ENCODE results near the gene IGSF21.

Gene IGSF21

DNA sequence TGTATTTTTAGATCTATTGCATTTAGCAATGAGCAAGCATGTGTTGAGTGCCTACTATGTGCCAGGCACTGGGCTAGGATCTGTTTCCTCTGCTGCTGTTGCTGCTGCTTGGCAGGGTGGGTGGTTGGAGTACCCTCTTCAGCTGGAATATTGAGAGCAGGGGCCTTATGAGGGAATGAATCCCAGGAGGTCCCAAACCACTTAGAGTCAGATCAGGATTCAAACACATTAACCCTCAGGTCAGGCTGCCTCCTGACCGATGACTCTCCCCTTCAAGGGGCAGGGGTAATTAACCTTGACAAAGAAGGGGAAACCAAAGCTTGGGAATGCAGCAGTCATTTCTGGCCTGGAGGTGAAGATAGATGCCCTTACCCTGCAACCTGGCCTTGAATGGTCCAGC lies 138.0 kb downstream of the IGSF21 start:
- Histone ChIP-seq H3K27ac (no peak overlapping the region), H3K27me3 (no peaks in the 10 kb centered on the region), H3K4me3 (no peak overlapping the region), H3K9ac (no peak overlapping the region), H3K4me2 (no peak overlapping the region), H4K20me1 (no peaks in the 10 kb centered on the region; the same call in 1 of the 2 replicates), H3K9me3 (no peaks in the 10 kb centered on the region), H3K4me1 (no peaks in the 10 kb centered on the region), H3K36me3 (no peaks in the 10 kb centered on the region)
- no peak for TF ChIP-seq Cebpa-rat (IDR thresholded peaks at IDR 0.05)

DNA sequence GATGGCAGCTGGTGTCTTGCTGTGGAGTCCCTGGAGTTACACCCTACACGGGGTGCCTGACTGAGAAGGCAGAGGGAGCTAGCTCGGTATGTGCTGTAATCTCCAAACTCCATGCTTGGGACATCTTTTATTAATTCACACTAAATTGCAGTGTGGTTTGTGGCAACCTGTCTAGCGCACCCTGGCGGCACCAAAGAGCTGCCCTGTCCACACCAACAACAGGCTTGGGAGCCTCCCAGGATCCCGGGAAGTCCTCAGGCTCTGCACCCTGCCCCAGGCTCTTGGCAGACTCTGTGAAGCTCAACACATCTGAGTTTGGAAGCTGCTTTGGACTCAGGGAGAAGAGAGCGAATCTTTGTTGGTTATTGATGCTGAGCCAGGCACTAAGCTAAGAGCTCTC lies 138.9 kb downstream of the IGSF21 start:
- Histone ChIP-seq H3K4me1 (no peaks in the 10 kb centered on the region), H3K36me3 (no peaks in the 10 kb centered on the region), H3K4me2 (no peak overlapping the region), H4K20me1 (no peaks in the 10 kb centered on the region; the same call in 1 of the 2 replicates), H3K9me3 (no peaks in the 10 kb centered on the region), H3K27ac (no peak overlapping the region), H3K9ac (no peak overlapping the region), H3K4me3 (no peak overlapping the region), H3K27me3 (no peaks in the 10 kb centered on the region)
- TF ChIP-seq Cebpa-rat (IDR thresholded peaks at IDR 0.05) = no peak

GRCh38 chr1:18247151-18247550 lies 139.6 kb downstream of the IGSF21 start:
- Histone ChIP-seq H3K9ac (no peak overlapping the region), H3K4me3 (no peak overlapping the region), H3K27me3 (no peaks in the 10 kb centered on the region), H3K27ac (no peak overlapping the region), H3K4me1 (no peaks in the 10 kb centered on the region), H3K9me3 (no peaks in the 10 kb centered on the region), H4K20me1 (no peaks in the 10 kb centered on the region; the same call in 1 of the 2 replicates), H3K4me2 (no peak overlapping the region), H3K36me3 (no peaks in the 10 kb centered on the region)
- no peak for TF ChIP-seq Cebpa-rat (IDR thresholded peaks at IDR 0.05)

DNA sequence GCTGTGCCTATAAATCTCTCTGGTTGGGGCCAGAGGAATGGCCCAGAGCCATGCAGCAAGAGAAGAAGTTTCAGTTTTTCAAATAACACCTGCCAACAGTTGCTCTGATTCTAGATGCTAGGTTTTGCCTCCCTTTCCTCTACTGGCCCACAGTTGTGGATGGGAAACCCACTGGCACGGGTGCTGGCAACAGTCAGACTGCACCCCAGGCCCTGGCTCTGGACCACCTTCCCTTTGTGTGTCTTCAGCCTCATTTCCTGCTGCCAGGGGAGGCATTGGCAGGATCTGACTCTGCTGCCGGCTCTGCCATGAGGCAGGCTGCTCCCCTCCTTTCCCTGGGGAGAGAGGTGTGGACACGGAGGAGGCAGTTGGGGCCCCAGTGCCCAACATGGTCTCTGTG lies 142.0 kb downstream of the IGSF21 start:
- H3K4me2 ChIP-seq = no peak overlapping the region
- H3K9me3 ChIP-seq = no peaks in the 10 kb centered on the region
- H4K20me1 ChIP-seq = no peaks in the 10 kb centered on the region; the same call in 1 of the 2 replicates

DNA sequence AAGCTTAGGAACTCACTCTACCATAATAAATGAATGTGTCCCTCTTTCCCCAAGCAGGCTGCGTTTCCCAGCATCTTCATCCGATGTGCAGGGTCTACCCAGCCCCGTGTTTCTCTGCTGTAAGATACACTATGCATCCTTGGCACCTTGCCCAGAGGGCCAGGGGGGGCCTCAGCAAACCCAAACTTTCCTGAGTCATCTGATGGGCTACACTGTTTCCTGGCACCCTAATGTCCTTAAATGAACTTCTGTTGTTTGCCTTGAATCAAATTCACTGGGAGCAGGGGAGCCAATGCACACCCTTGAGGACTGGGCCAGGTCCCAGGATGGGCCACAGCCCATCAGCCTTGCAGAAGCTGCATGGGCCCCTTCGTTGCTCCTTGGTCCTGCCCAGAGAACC lies 145.5 kb downstream of the IGSF21 start:
- Histone ChIP-seq H3K4me2 (no peak overlapping the region), H3K9ac (no peak overlapping the region), H3K36me3 (no peaks in the 10 kb centered on the region), H3K27ac (no peak overlapping the region), H4K20me1 (peaks cover 13% of the 10 kb centered on the region; the same call in 1 of the 2 replicates), H3K9me3 (no peaks in the 10 kb centered on the region), H3K4me3 (no peak overlapping the region), H3K4me1 (no peaks in the 10 kb centered on the region), H3K27me3 (no peaks in the 10 kb centered on the region)
- TF ChIP-seq Cebpa-rat (IDR thresholded peaks at IDR 0.05) = no peak

More for the DNA sequence above, 142.0 kb downstream of the IGSF21 start:
- Histone ChIP-seq H3K27ac (no peak overlapping the region), H3K4me3 (no peak overlapping the region), H3K4me1 (no peaks in the 10 kb centered on the region), H3K27me3 (no peaks in the 10 kb centered on the region), H3K36me3 (no peaks in the 10 kb centered on the region), H3K9ac (no peak overlapping the region)
- TF ChIP-seq Cebpa-rat (IDR thresholded peaks at IDR 0.05) = no peak

GRCh38 chr1:18256282-18257235 lies 149.0 kb downstream of the IGSF21 start:
- Histone ChIP-seq H4K20me1 (peaks cover 17% of the 10 kb centered on the region; the same call in 1 of the 2 replicates), H3K27ac (no peak overlapping the region), H3K9me3 (no peaks in the 10 kb centered on the region), H3K4me1 (no peaks in the 10 kb centered on the region), H3K27me3 (no peaks in the 10 kb centered on the region), H3K4me2 (no peak overlapping the region), H3K4me3 (no peak overlapping the region), H3K9ac (no peak overlapping the region), H3K36me3 (no peaks in the 10 kb centered on the region)
- TF ChIP-seq Cebpa-rat (IDR thresholded peaks at IDR 0.05) = no peak

DNA sequence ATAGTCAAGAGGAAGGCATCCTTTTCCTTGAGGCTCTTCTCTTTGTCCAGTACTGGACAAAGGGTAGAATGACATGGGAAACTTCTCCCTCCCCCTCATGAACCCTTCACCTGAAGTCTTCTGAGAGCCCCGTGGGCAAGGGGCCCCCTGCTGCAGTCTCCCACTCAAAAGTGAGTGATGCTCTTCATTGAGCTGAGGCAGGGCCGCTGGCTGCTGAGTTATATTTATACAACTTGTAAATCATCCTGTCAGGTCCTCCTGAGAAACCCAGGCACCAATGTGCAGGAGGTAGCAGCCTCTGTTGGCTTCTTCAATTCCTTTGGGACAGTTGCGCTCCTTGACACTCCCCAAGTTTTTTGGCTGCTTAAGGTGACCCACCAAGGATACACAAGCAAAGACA lies 150.2 kb downstream of the IGSF21 start:
- Histone ChIP-seq H3K4me3 (no peak overlapping the region), H4K20me1 (peaks cover 17% of the 10 kb centered on the region; the same call in 1 of the 2 replicates), H3K9me3 (no peaks in the 10 kb centered on the region), H3K4me1 (no peaks in the 10 kb centered on the region), H3K4me2 (no peak overlapping the region), H3K27me3 (no peaks in the 10 kb centered on the region), H3K27ac (no peak overlapping the region), H3K9ac (no peak overlapping the region), H3K36me3 (no peaks in the 10 kb centered on the region)
- no peak for TF ChIP-seq Cebpa-rat (IDR thresholded peaks at IDR 0.05)

DNA sequence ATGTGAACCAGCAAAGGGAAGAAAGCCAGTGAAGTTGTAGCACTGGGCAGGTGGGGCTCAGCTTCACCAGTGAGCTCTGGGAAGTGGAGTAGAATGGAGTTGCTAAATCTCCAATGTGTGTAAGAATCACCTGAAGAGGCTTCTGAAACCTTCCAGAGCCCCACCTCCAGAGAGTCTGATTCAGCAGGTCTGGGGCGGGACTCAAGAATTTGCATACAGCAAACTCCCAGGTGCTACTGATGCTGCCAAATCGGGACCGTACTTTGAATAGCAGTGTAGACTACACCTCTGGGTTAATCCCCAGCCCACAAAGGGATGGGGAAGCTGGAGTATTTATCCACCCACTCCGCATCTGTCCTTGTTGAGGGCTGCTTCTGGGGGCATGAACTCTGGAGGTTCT lies 154.3 kb downstream of the IGSF21 start:
- no peak for TF ChIP-seq Cebpa-rat (IDR thresholded peaks at IDR 0.05)
- Histone ChIP-seq H3K9ac (no peak overlapping the region), H3K27ac (no peak overlapping the region), H3K36me3 (no peaks in the 10 kb centered on the region), H3K4me3 (no peak overlapping the region), H3K4me2 (no peak overlapping the region), H3K27me3 (no peaks in the 10 kb centered on the region), H3K4me1 (no peaks in the 10 kb centered on the region), H3K9me3 (no peaks in the 10 kb centered on the region), H4K20me1 (peaks cover 12% of the 10 kb centered on the region; the same call in 1 of the 2 replicates)

GRCh38 chr1:18262726-18263125 lies 155.1 kb downstream of the IGSF21 start:
- Histone ChIP-seq H3K9ac (no peak overlapping the region), H3K4me3 (no peak overlapping the region), H4K20me1 (peaks cover 8% of the 10 kb centered on the region; the same call in 1 of the 2 replicates), H3K9me3 (no peaks in the 10 kb centered on the region), H3K4me2 (no peak overlapping the region), H3K4me1 (no peaks in the 10 kb centered on the region), H3K36me3 (no peaks in the 10 kb centered on the region), H3K27me3 (no peaks in the 10 kb centered on the region), H3K27ac (no peak overlapping the region)
- no peak for TF ChIP-seq Cebpa-rat (IDR thresholded peaks at IDR 0.05)

GRCh38 chr1:18263547-18264120 lies 156.0 kb downstream of the IGSF21 start:
- no peaks in the 10 kb centered on the region; the same call in 1 of the 2 replicates for H4K20me1 ChIP-seq
- H3K4me1 ChIP-seq = no peaks in the 10 kb centered on the region
- H3K4me2 ChIP-seq = no peak overlapping the region
- no peak overlapping the region for H3K4me3 ChIP-seq
- H3K9ac ChIP-seq = no peak overlapping the region
- H3K36me3 ChIP-seq = no peaks in the 10 kb centered on the region
- TF ChIP-seq Cebpa-rat (IDR thresholded peaks at IDR 0.05) = no peak
- no peaks in the 10 kb centered on the region for H3K27me3 ChIP-seq
- H3K9me3 ChIP-seq = no peaks in the 10 kb centered on the region
- no peak overlapping the region for H3K27ac ChIP-seq
